ENCODE results near the gene NRAP.
A peak's percentile ranks its signal among the peaks of the same experiment; 100 is the strongest.

Gene NRAP

DNA sequence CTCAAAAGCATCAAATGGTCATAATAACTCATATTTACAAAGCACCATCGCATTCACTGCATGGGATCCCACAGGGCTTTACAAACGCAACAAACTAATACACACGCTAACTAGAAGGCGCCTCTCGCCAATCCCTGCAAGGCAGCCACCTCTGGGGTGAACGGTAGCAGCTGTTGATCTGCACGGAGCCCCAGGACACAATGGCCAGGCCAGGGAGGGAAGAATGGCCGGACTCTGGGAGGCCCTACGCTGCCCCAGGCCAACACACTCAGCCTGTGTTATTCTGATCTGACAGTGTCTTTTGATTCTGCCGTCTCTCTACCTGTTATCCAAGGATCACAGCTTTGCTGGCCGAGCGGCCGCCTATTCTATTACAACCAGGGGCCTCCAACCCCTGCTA, 69.2 kb downstream of the NRAP start:
- TF ChIP-seq Cebpa-rat (IDR thresholded peaks at IDR 0.05), result no peak
- Histone ChIP-seq H3K4me1 (peaks cover 6% of the 10 kb centered on the region; the same call in 1 of the 2 replicates), H3K27ac (no peak overlapping the region), H3K9me3 (no peaks in the 10 kb centered on the region), H3K9ac (no peak overlapping the region), H3K4me3 (no peak overlapping the region), H3K27me3 (no peaks in the 10 kb centered on the region), H4K20me1 (no peaks in the 10 kb centered on the region), H3K36me3 (no peaks in the 10 kb centered on the region), H3K4me2 (no peak overlapping the region)

DNA sequence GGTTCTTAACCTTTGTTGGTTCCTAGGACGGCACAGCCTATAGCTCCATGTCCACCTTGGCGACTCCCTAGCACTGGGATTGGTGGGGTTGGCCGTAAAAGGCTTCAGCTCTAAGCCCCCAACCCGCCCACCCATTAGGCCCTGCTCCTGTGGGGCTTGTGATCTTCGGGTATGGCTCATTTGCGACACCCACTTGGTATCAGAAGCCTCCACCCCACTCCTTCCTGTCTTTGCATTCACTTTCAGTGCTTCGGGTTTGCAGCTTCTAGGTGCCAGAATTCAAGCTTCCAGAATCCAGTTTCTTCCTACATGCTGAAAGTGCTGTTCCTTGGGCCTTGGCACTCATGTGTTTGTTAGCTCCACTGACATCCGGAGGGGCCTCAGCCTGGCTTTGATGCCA, 71.5 kb downstream of the NRAP start:
- no peaks in the 10 kb centered on the region for H4K20me1 ChIP-seq
- H3K27ac ChIP-seq, result no peak overlapping the region
- TF ChIP-seq Cebpa-rat (IDR thresholded peaks at IDR 0.05), result no peak
- H3K4me3 ChIP-seq, result no peak overlapping the region
- H3K9ac ChIP-seq, result no peak overlapping the region
- H3K36me3 ChIP-seq, result no peaks in the 10 kb centered on the region
- no peaks in the 10 kb centered on the region for H3K27me3 ChIP-seq
- H3K4me2 ChIP-seq, result no peak overlapping the region
- H3K4me1 ChIP-seq, result peaks cover 6% of the 10 kb centered on the region; the same call in 1 of the 2 replicates
- H3K9me3 ChIP-seq, result no peaks in the 10 kb centered on the region

DNA sequence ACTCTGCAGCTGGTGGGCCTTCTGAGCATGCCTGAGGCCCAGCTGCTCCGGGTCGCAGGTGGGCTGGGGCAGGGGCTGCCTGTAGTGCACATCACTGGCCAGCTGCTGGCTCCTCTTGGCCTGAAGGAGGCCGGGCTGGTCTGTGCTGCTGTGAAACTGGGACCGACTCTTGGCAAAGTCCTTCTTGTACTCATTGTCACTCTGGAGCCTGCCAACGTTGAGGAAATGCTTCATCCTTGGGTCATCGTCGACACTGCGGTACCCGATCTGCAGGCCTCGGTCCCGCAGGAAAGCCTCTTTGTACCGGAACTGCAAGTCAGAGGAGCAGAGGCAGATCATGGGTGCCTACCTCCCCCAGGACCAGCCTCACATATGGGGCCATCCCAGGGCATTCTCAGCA, 73.3 kb downstream of the NRAP start:
- Histone ChIP-seq H3K4me1 (peaks cover 6% of the 10 kb centered on the region; the same call in 1 of the 2 replicates), H3K27ac (no peak overlapping the region), H3K27me3 (no peaks in the 10 kb centered on the region), H3K4me3 (no peak overlapping the region), H3K36me3 (no peaks in the 10 kb centered on the region), H3K9ac (no peak overlapping the region), H4K20me1 (no peaks in the 10 kb centered on the region), H3K4me2 (0 out of 2 replicates have a peak overlapping the region, but pooled peaks have one; percentile 12), H3K9me3 (no peaks in the 10 kb centered on the region)
- no peak for TF ChIP-seq Cebpa-rat (IDR thresholded peaks at IDR 0.05)

- Histone ChIP-seq H3K27me3 (no peaks in the 10 kb centered on the region), H3K4me2 (no peak overlapping the region), H3K9me3 (no peaks in the 10 kb centered on the region), H3K36me3 (no peaks in the 10 kb centered on the region), H3K4me3 (no peak overlapping the region), H4K20me1 (no peaks in the 10 kb centered on the region), H3K27ac (no peak overlapping the region), H3K9ac (no peak overlapping the region), H3K4me1 (peaks cover 6% of the 10 kb centered on the region; the same call in 1 of the 2 replicates)
- no peak for TF ChIP-seq Cebpa-rat (IDR thresholded peaks at IDR 0.05)
Observed at GRCh38 chr10:113589201-113589770, 74.6 kb downstream of the NRAP start.

GRCh38 chr10:113585949-113586348, 77.9 kb downstream of the NRAP start:
- no peaks in the 10 kb centered on the region for H4K20me1 ChIP-seq
- H3K9me3 ChIP-seq, result no peaks in the 10 kb centered on the region
- H3K4me3 ChIP-seq, result no peak overlapping the region
- no peak for TF ChIP-seq Cebpa-rat (IDR thresholded peaks at IDR 0.05)
- H3K9ac ChIP-seq, result no peak overlapping the region
- H3K27me3 ChIP-seq, result no peaks in the 10 kb centered on the region
- H3K4me2 ChIP-seq, result no peak overlapping the region
- no peak overlapping the region for H3K27ac ChIP-seq
- H3K36me3 ChIP-seq, result no peaks in the 10 kb centered on the region
- peaks cover 6% of the 10 kb centered on the region; the same call in 1 of the 2 replicates for H3K4me1 ChIP-seq

DNA sequence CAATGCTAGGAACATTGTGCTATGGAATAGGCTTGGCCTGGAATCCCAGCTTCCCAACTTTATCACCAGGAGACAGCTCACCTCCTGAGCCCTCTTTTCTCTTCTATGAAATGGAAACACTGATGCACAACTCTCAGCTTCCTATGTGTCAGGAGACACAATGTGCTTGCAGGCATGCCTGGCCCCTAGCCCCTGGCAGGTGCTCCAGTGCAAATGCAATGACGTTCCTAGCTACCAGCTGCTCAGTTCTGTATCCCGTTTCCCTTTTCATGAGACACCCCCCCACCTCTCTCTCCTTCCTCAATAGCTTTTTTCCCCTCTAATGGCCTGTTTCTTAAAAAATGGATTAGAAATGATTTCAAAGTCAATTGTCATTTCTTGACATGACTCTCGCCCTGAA, 80.3 kb downstream of the NRAP start:
- H3K4me1 ChIP-seq, result no peaks in the 10 kb centered on the region
- H4K20me1 ChIP-seq, result no peaks in the 10 kb centered on the region
- H3K27me3 ChIP-seq, result no peaks in the 10 kb centered on the region
- no peaks in the 10 kb centered on the region for H3K36me3 ChIP-seq
- no peak overlapping the region for H3K4me3 ChIP-seq
- no peaks in the 10 kb centered on the region for H3K9me3 ChIP-seq
- H3K27ac ChIP-seq, result no peak overlapping the region
- H3K4me2 ChIP-seq, result no peak overlapping the region
- H3K9ac ChIP-seq, result no peak overlapping the region
- TF ChIP-seq Cebpa-rat (IDR thresholded peaks at IDR 0.05), result no peak

DNA sequence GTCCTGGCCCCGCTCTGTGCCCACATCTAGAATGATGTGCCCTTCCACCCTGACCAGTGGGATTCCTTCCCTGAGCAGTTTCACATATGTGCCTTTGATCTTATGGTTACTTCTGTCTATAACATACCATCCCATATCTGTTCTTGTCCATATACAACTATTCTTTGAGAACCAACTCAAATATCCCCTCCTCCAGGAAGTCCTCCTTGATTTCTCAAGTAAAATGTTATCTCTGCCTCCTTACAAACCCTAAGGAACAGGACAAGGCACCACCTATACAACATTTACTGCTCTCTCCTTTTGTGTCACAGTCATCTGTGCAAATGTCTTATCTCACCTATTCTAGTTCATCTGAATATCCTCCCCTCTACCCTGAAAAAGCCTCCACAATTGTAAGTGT, 82.7 kb downstream of the NRAP start:
- Histone ChIP-seq H3K27me3 (no peaks in the 10 kb centered on the region), H3K36me3 (no peaks in the 10 kb centered on the region), H3K4me1 (no peaks in the 10 kb centered on the region), H4K20me1 (no peaks in the 10 kb centered on the region), H3K4me3 (no peak overlapping the region), H3K9me3 (no peaks in the 10 kb centered on the region), H3K9ac (no peak overlapping the region), H3K4me2 (no peak overlapping the region), H3K27ac (no peak overlapping the region)
- TF ChIP-seq Cebpa-rat (IDR thresholded peaks at IDR 0.05), result no peak

DNA sequence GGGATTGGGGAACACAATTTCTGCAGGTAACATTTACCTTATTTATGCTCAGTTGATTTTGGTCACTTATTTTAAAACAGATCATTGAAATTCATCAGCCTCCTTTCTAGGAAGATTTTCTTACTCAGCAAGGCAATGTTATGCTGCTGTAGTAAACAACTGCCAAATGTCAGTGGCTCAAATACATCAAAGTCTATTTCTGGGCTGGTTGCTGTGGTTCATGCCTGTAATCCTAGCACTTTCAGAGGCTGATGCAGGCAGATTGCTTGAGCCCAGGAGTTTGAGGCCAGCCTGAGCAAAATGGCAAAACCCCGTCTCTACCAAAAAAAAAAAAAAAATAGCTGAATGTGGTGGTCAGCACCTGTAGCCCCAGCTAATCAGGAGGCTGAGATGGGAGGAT, 85.1 kb downstream of the NRAP start:
- Histone ChIP-seq H4K20me1 (no peaks in the 10 kb centered on the region), H3K4me2 (no peak overlapping the region), H3K4me1 (no peaks in the 10 kb centered on the region), H3K27ac (no peak overlapping the region), H3K27me3 (no peaks in the 10 kb centered on the region), H3K36me3 (no peaks in the 10 kb centered on the region), H3K4me3 (no peak overlapping the region), H3K9ac (no peak overlapping the region), H3K9me3 (no peaks in the 10 kb centered on the region)
- TF ChIP-seq Cebpa-rat (IDR thresholded peaks at IDR 0.05), result no peak

DNA sequence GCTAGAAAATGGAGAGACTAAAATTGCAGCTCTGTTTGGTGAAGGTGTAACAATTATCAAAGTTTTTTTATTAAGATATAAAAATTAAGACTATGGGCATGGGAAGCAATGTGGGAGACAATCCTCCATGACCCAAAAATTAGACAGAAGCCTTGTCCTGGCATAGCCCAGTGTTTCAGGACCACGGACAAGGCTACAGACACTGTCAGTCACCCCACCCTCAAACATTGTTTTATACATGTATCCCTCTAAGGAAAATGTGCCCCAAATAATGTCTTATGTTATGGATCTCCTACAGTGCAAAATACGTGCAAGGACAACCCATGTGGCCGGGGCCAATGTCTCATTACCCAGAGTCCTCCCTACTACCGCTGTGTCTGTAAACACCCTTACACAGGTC, 87.0 kb downstream of the NRAP start:
- no peak overlapping the region for H3K9ac ChIP-seq
- no peak overlapping the region for H3K27ac ChIP-seq
- no peak overlapping the region for H3K4me2 ChIP-seq
- no peaks in the 10 kb centered on the region for H3K4me1 ChIP-seq
- no peaks in the 10 kb centered on the region for H3K36me3 ChIP-seq
- H3K9me3 ChIP-seq, result no peaks in the 10 kb centered on the region
- no peak for TF ChIP-seq Cebpa-rat (IDR thresholded peaks at IDR 0.05)
- no peaks in the 10 kb centered on the region for H4K20me1 ChIP-seq
- H3K4me3 ChIP-seq, result no peak overlapping the region
- no peaks in the 10 kb centered on the region for H3K27me3 ChIP-seq

- Histone ChIP-seq H4K20me1 (no peaks in the 10 kb centered on the region), H3K4me2 (no peak overlapping the region), H3K9me3 (no peaks in the 10 kb centered on the region), H3K9ac (no peak overlapping the region), H3K36me3 (no peaks in the 10 kb centered on the region), H3K27ac (no peak overlapping the region), H3K4me1 (no peaks in the 10 kb centered on the region), H3K27me3 (no peaks in the 10 kb centered on the region), H3K4me3 (no peak overlapping the region)
- TF ChIP-seq Cebpa-rat (IDR thresholded peaks at IDR 0.05), result no peak
Observed at GRCh38 chr10:113573368-113573767, 90.5 kb downstream of the NRAP start.

Measured in BLaER1 (cell line).